ENCODE results near the gene KRT75.
"Not testable (repeated sequence)": the region's sequence is repeated elsewhere in the genome, so short reads cannot be mapped to it uniquely, and the experiment has no call there.

Gene KRT75

GRCh38 chr12:52434081-52434733, at the start of gene KRT75:
TSS of gene KRT75 (minus strand) at chr12:52434371. CDS start at chr12:52434304, 67 bp downstream.
- DNase-seq, result no peak

- no peak for DNase-seq
Measured at GRCh38 chr12:52480073-52480472, 45.9 kb upstream of the KRT75 start.

GRCh38 chr12:52477651-52478050, 43.5 kb upstream of the KRT75 start:
- DNase-seq, result no peak

- no peak for DNase-seq
Measured at GRCh38 chr12:52474212-52474611, 40.0 kb upstream of the KRT75 start.

GRCh38 chr12:52473768-52474167, 39.6 kb upstream of the KRT75 start, which contains the start of gene KRT6C:
TSS of gene KRT6C (minus strand) at chr12:52473805. CDS start at chr12:52473737, 68 bp downstream.
- no peak for DNase-seq

- no peak for DNase-seq
Measured at GRCh38 chr12:52469853-52470252, 35.7 kb upstream of the KRT75 start.

GRCh38 chr12:52464897-52465296, 30.7 kb upstream of the KRT75 start:
- DNase-seq, result no peak

GRCh38 chr12:52461693-52462092, 27.5 kb upstream of the KRT75 start:
- no peak for DNase-seq

GRCh38 chr12:52458861-52459260, 24.7 kb upstream of the KRT75 start:
- no peak for DNase-seq

GRCh38 chr12:52455821-52456220, 21.6 kb upstream of the KRT75 start:
- peak; percentile 17 to 48 (median 21) for DNase-seq

- DNase-seq, result no peak
Measured at GRCh38 chr12:52454411-52455201, 20.4 kb upstream of the KRT75 start.

GRCh38 chr12:52452101-52452500, 17.9 kb upstream of the KRT75 start, which contains the start of gene KRT6B:
TSS of gene KRT6B (minus strand) at chr12:52452146. CDS start at chr12:52452078, 68 bp downstream.
- no peak for DNase-seq

- DNase-seq, result no peak
Measured at GRCh38 chr12:52448228-52448627, 14.1 kb upstream of the KRT75 start.

- not testable (repeated sequence) for DNase-seq
Measured at GRCh38 chr12:52447196-52447595, 13.0 kb upstream of the KRT75 start.

GRCh38 chr12:52446367-52447045, 12.3 kb upstream of the KRT75 start:
- no peak for DNase-seq

GRCh38 chr12:52445876-52446275, 11.7 kb upstream of the KRT75 start:
- no peak for DNase-seq

GRCh38 chr12:52444647-52445595, 10.8 kb upstream of the KRT75 start:
- DNase-seq, result no peak

GRCh38 chr12:52443966-52444365, 9.8 kb upstream of the KRT75 start:
- DNase-seq, result no peak

GRCh38 chr12:52442600-52443061, 8.5 kb upstream of the KRT75 start:
- peak; percentile 21 to 47 (median 43) for DNase-seq

GRCh38 chr12:52441320-52441911, 7.2 kb upstream of the KRT75 start:
- peak in 2 of 3 donors; percentile 25 to 26 for DNase-seq

GRCh38 chr12:52440821-52441319, 6.7 kb upstream of the KRT75 start:
- DNase-seq, result peak in 1 of 3 donors; percentile 29

GRCh38 chr12:52439845-52440244, 5.7 kb upstream of the KRT75 start:
- DNase-seq, result no peak
